KMS-11 (cell line): ENCODE results near the gene SNX10.

Experiments used
- H2AFZ ChIP-seq: fragments of 200-600 bp; sonication (generic); 2 replicates; pipeline ENCODE4 v1.6.1; 2016; ENCODE audit warnings: antibody characterized with exemption, mixed run types, low read depth
- H3K27ac ChIP-seq: fragments of 200-600 bp; sonication (generic); 2 replicates; pipeline ENCODE4 v1.6.1; 2016; ENCODE audit warnings: mild to moderate bottlenecking, mixed run types
- H3K27me3 ChIP-seq: fragments of 200-600 bp; sonication (generic); 2 replicates; pipeline ENCODE4 v1.6.1; 2017; ENCODE audit warnings: mild to moderate bottlenecking, low read depth, mixed run types, moderate library complexity; ENCODE audit not compliant: insufficient read depth
- H3K36me3 ChIP-seq: fragments of 200-600 bp; sonication (generic); 2 replicates; pipeline ENCODE4 v1.6.1; 2017; ENCODE audit warnings: mild to moderate bottlenecking, mixed run types; ENCODE audit not compliant: insufficient read depth
- H3K4me1 ChIP-seq: fragments of 200-600 bp; sonication (generic); 2 replicates; pipeline ENCODE4 v1.6.1; 2016; ENCODE audit warnings: mild to moderate bottlenecking, low read depth, mixed run types; ENCODE audit not compliant: poor library complexity, severe bottlenecking
- H3K4me2 ChIP-seq: fragments of 200-600 bp; sonication (generic); 2 replicates; pipeline ENCODE4 v1.7.0; 2016; ENCODE audit warnings: mild to moderate bottlenecking, mixed run types
- H3K4me3 ChIP-seq: fragments of 200-600 bp; sonication (generic); IDR thresholded peaks from 2 replicates; pipeline ENCODE4 v1.6.1; 2017; ENCODE audit warnings: low read depth, low read length, mixed read lengths; ENCODE audit not compliant: insufficient read depth
- H3K79me2 ChIP-seq: fragments of 200-600 bp; sonication (generic); 2 replicates; pipeline ENCODE4 v1.6.1; 2016; ENCODE audit warnings: low read depth, mixed run types; ENCODE audit not compliant: insufficient read depth
- H3K9ac ChIP-seq: fragments of 200-600 bp; sonication (generic); 2 replicates; pipeline ENCODE4 v1.6.1; 2016; ENCODE audit warnings: mild to moderate bottlenecking, mixed run types
- H4K20me1 ChIP-seq: fragments of 200-600 bp; sonication (generic); 2 replicates; pipeline ENCODE4 v1.6.1; 2016; ENCODE audit warnings: mild to moderate bottlenecking, mixed run types; ENCODE audit not compliant: insufficient read depth
- CTCF ChIP-seq: fragments of 200-600 bp; sonication (generic); conservative IDR thresholded peaks from 2 replicates; pipeline ENCODE4 v1.6.1; 2017; ENCODE audit warnings: low read depth, mild to moderate bottlenecking, antibody characterized with exemption, low read length, moderate library complexity, mixed read lengths

Gene SNX10

GRCh38 chr7:26279405-26279804 lies 12.3 kb upstream of the SNX10 start:
- no peaks in the 10 kb centered on the region for H3K27me3 ChIP-seq
- H3K4me2 ChIP-seq: no peak overlapping the region
- no peaks in the 10 kb centered on the region for H3K79me2 ChIP-seq
- no peak overlapping the region for H3K27ac ChIP-seq
- no peak overlapping the region for H3K9ac ChIP-seq
- no peaks in the 10 kb centered on the region for H4K20me1 ChIP-seq
- H2AFZ ChIP-seq: no peak overlapping the region
- no peaks in the 10 kb centered on the region for H3K36me3 ChIP-seq
- TF ChIP-seq CTCF: no peak
- no peak overlapping the region for H3K4me3 ChIP-seq
- H3K4me1 ChIP-seq: peaks cover 12% of the 10 kb centered on the region

GRCh38 chr7:26280097-26280496 lies 11.6 kb upstream of the SNX10 start:
- Histone ChIP-seq H3K27me3 (no peaks in the 10 kb centered on the region), H3K36me3 (no peaks in the 10 kb centered on the region), H3K4me2 (no peak overlapping the region), H2AFZ (no peak overlapping the region), H3K9ac (no peak overlapping the region), H4K20me1 (no peaks in the 10 kb centered on the region), H3K4me3 (no peak overlapping the region), H3K79me2 (no peaks in the 10 kb centered on the region), H3K27ac (no peak overlapping the region), H3K4me1 (peaks cover 12% of the 10 kb centered on the region)
- no peak for TF ChIP-seq CTCF

- no peaks in the 10 kb centered on the region for H3K27me3 ChIP-seq
- no peak overlapping the region for H3K9ac ChIP-seq
- no peaks in the 10 kb centered on the region for H3K36me3 ChIP-seq
- H4K20me1 ChIP-seq: no peaks in the 10 kb centered on the region
- no peak overlapping the region for H3K4me2 ChIP-seq
- H3K27ac ChIP-seq: no peak overlapping the region
- peaks cover 12% of the 10 kb centered on the region for H3K4me1 ChIP-seq
- H2AFZ ChIP-seq: no peak overlapping the region
- no peaks in the 10 kb centered on the region for H3K79me2 ChIP-seq
- H3K4me3 ChIP-seq: no peak overlapping the region
- no peak for TF ChIP-seq CTCF
These were observed 10.9 kb upstream of the SNX10 start for GRCh38 chr7:26280723-26281122.

GRCh38 chr7:26284477-26284876 lies 7.2 kb upstream of the SNX10 start:
- H3K4me1 ChIP-seq: peaks cover 3% of the 10 kb centered on the region
- no peak overlapping the region for H3K9ac ChIP-seq
- H3K4me3 ChIP-seq: no peak overlapping the region
- no peaks in the 10 kb centered on the region for H3K36me3 ChIP-seq
- H3K79me2 ChIP-seq: no peaks in the 10 kb centered on the region
- H3K4me2 ChIP-seq: no peak overlapping the region
- H4K20me1 ChIP-seq: no peaks in the 10 kb centered on the region
- no peak overlapping the region for H2AFZ ChIP-seq
- H3K27me3 ChIP-seq: no peaks in the 10 kb centered on the region
- H3K27ac ChIP-seq: no peak overlapping the region
- no peak for TF ChIP-seq CTCF
